EH (cell line): Measurements from ENCODE around the gene ZBTB20.

Experiments used
- DNase-seq: peaks from one replicate; pipeline ENCODE4 v3.0.0-alpha.2; 2015; ENCODE audit warnings: low read depth

Gene ZBTB20

GRCh38 chr3:114571363-114571762, 575.7 kb downstream of the ZBTB20 start:
- DNase-seq: no peak

GRCh38 chr3:114569186-114569585, 577.9 kb downstream of the ZBTB20 start:
- DNase-seq: peak; percentile 26

- no peak for DNase-seq
Measured at GRCh38 chr3:114567771-114568170, 579.3 kb downstream of the ZBTB20 start.

- no peak for DNase-seq
Measured at GRCh38 chr3:114566767-114567166, 580.3 kb downstream of the ZBTB20 start.

- no peak for DNase-seq
Measured at GRCh38 chr3:114566162-114566755, 580.8 kb downstream of the ZBTB20 start.

GRCh38 chr3:114565216-114565615, 581.9 kb downstream of the ZBTB20 start:
- DNase-seq: no peak

GRCh38 chr3:114563720-114564119, 583.4 kb downstream of the ZBTB20 start:
- DNase-seq: no peak

- DNase-seq: no peak
Measured at GRCh38 chr3:114562557-114562956, 584.5 kb downstream of the ZBTB20 start.

GRCh38 chr3:114558271-114558670, 588.8 kb downstream of the ZBTB20 start:
- peak; percentile 38 for DNase-seq

- DNase-seq: peak; percentile 27
Measured at GRCh38 chr3:114557791-114558190, 589.3 kb downstream of the ZBTB20 start.

- DNase-seq: no peak
Measured at GRCh38 chr3:114556657-114557213, 590.4 kb downstream of the ZBTB20 start.

- peak; percentile 44 for DNase-seq
Measured at GRCh38 chr3:114554731-114555130, 592.4 kb downstream of the ZBTB20 start.

- DNase-seq: peak; percentile 20
Measured at GRCh38 chr3:114553949-114554593, 593.0 kb downstream of the ZBTB20 start.

GRCh38 chr3:114552527-114552812, 594.6 kb downstream of the ZBTB20 start:
- DNase-seq: peak; percentile 63

GRCh38 chr3:114551770-114552526, 595.1 kb downstream of the ZBTB20 start:
- DNase-seq: peak; percentile 76

- DNase-seq: peak; percentile 69
Measured at GRCh38 chr3:114550165-114550564, 596.9 kb downstream of the ZBTB20 start.

- no peak for DNase-seq
Measured at GRCh38 chr3:114545193-114545592, 601.9 kb downstream of the ZBTB20 start.

- no peak for DNase-seq
Measured at GRCh38 chr3:114542359-114542758, 604.7 kb downstream of the ZBTB20 start.

- DNase-seq: no peak
Measured at GRCh38 chr3:114539525-114539924, 607.6 kb downstream of the ZBTB20 start.

GRCh38 chr3:114538211-114538610, 608.9 kb downstream of the ZBTB20 start:
- DNase-seq: no peak

- no peak for DNase-seq
Measured at GRCh38 chr3:114528517-114528916, 618.6 kb downstream of the ZBTB20 start.

GRCh38 chr3:114527036-114527644, 619.9 kb downstream of the ZBTB20 start:
- peak; percentile 34 for DNase-seq

- DNase-seq: no peak
Measured at GRCh38 chr3:114525278-114525677, 621.8 kb downstream of the ZBTB20 start.
